ENCODE results near the gene RIPOR2. TPM values are rescaled to one million over a fixed set of nuclear protein-coding genes. Genes with fewer than 3 reads are reported as not detected.
"Not testable (repeated sequence)": the region's sequence is repeated elsewhere in the genome, so short reads cannot be mapped to it uniquely, and the experiment has no call there.

Gene RIPOR2
- total RNA-seq, 1 donor from 2014 or later = not detected

GRCh38 chr6:24926192-24926591, 9.6 kb downstream of the RIPOR2 start:
- no peak for DNase-seq (ENCODE audit: low read depth, low spot score)

- DNase-seq (ENCODE audit: low read depth, low spot score) = no peak
Observed at GRCh38 chr6:24925661-24926060, 10.1 kb downstream of the RIPOR2 start.

GRCh38 chr6:24924580-24925356, 11.0 kb downstream of the RIPOR2 start:
- no peak for DNase-seq (ENCODE audit: low read depth, low spot score)

GRCh38 chr6:24923885-24924401, 11.8 kb downstream of the RIPOR2 start:
- DNase-seq (ENCODE audit: low read depth, low spot score) = no peak

GRCh38 chr6:24922814-24923213, 12.9 kb downstream of the RIPOR2 start:
- DNase-seq (ENCODE audit: low read depth, low spot score) = no peak

- DNase-seq (ENCODE audit: low read depth, low spot score) = no peak
Observed at GRCh38 chr6:24922170-24922569, 13.6 kb downstream of the RIPOR2 start.

GRCh38 chr6:24920136-24920535, 15.6 kb downstream of the RIPOR2 start:
- no peak for DNase-seq (ENCODE audit: low read depth, low spot score)

GRCh38 chr6:24919056-24919892, 16.5 kb downstream of the RIPOR2 start:
- no peak for DNase-seq (ENCODE audit: low read depth, low spot score)

GRCh38 chr6:24918641-24919055, 17.1 kb downstream of the RIPOR2 start:
- no peak for DNase-seq (ENCODE audit: low read depth, low spot score)

- no peak for DNase-seq (ENCODE audit: low read depth, low spot score)
Observed at GRCh38 chr6:24916496-24916895, 19.3 kb downstream of the RIPOR2 start.

- DNase-seq (ENCODE audit: low read depth, low spot score) = no peak
Observed at GRCh38 chr6:24915641-24916040, 20.1 kb downstream of the RIPOR2 start.

GRCh38 chr6:24914082-24914481, 21.7 kb downstream of the RIPOR2 start:
- not testable (repeated sequence) for DNase-seq (ENCODE audit: low read depth, low spot score)

GRCh38 chr6:24911796-24912382, 23.9 kb downstream of the RIPOR2 start:
- no peak for DNase-seq (ENCODE audit: low read depth, low spot score)

GRCh38 chr6:24910961-24911725, 24.6 kb downstream of the RIPOR2 start:
- no peak for DNase-seq (ENCODE audit: low read depth, low spot score)

- DNase-seq (ENCODE audit: low read depth, low spot score) = no peak
Observed at GRCh38 chr6:24910331-24910960, 25.3 kb downstream of the RIPOR2 start.

GRCh38 chr6:24909241-24910216, 26.2 kb downstream of the RIPOR2 start:
- DNase-seq (ENCODE audit: low read depth, low spot score) = no peak

- no peak for DNase-seq (ENCODE audit: low read depth, low spot score)
Observed at GRCh38 chr6:24908650-24909035, 27.1 kb downstream of the RIPOR2 start.

GRCh38 chr6:24907919-24908649, 27.7 kb downstream of the RIPOR2 start:
- no peak for DNase-seq (ENCODE audit: low read depth, low spot score)

GRCh38 chr6:24906314-24906713, 29.4 kb downstream of the RIPOR2 start:
- DNase-seq (ENCODE audit: low read depth, low spot score) = no peak
